Measurements from ENCODE around the gene FAM131B.

FAM131B gene

DNA sequence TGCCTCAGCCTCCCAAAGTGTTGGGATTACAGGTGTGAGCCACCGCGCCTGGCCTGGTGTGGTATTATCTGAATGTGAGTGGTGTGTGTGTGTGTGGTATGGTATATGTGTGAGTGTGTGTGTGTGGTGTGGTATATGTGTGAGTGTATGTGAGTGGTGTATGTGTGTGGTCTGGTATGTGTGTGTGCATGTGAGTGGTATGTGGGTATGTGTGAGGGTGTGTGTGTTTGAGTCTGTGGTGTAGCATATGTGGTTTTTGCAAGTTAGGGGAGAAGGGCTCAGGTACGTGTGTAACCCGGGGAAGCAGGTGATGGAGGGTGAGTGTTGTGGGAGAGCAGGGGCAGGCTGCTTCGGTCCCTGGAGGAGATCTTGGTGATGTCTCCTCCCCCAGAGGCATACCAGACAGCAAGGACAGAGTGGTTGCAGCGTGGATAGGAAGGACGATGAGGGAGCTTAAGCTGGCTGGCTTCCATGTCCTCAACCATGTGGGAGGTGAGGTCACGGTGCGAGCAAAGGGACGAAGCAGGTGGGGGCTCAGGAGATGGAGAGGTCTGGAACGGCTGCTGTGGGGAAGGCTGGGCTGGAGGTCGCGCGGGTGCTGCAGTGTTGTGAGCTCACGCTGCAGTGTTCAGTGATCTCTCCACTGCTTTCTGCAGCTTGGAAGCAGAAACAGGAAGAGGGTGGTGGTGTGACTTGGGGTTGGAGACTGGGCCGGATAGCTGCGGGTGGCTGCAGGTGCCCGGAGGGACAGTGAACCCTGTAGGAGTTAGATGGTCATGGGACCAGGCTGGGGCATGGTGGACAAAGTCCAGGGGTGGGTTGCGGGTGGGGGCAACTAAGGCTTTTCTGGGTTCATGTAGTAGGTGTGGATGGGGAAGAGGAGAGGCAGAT, 23.6 kb upstream of the FAM131B start:
- H3K4me1 ChIP-seq (ENCODE audit: insufficient read depth, low read length): peaks cover 87% of the 10 kb centered on the region

DNA sequence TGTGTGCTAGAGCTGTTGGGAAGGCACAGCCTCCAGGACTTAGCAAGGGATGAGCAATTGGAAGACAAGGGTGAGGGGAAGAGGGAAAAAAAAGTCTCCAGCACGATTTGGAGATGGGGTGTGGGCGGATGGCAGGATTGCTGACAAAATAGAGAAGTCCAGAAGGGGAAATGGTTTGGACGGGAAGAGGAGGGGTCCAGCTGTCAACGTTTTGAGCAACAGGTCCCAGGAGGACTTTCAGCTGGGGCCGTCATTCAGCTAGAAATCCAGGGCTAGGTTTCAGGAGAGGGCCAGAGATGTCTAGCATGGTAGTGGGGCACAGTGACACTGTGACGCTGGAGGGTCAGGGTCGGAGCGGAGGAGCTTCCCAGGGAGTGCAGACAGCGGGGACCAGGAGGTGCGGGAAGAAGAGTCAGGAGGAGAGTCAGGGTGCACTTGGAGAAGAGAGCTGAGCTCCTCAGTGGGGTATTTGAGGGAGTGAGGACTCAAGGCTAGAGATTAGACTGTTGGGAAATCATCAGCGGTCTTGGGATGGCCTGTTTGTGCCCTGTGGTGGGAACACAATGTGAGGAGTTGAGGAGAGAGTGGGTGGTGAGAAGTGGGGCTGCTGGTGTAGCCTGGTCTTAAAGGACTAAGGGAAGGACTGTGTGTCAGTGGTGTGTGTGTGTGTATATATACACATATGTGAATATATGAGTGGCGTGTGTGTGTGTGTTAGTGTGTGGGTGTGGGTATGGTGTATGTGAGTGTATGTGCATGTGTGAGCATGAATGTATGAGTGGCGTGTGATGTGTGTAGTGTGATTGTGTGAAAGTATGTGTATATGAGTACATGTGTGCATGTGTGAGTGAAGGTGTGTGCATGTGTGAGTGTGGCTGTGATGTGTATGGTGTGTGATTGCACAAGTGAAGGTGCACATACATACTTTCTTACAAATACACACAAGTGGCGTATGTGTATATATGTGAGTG, 22.4 kb upstream of the FAM131B start:
- peaks cover 77% of the 10 kb centered on the region for H3K4me1 ChIP-seq (ENCODE audit: insufficient read depth, low read length)
- H3K9me3 ChIP-seq (ENCODE audit: low read length): no peaks in the 10 kb centered on the region
- H3K36me3 ChIP-seq (ENCODE audit: insufficient read depth, low read length): peaks cover 47% of the 10 kb centered on the region
- peak overlapping the region; percentile 98 for H3K27ac ChIP-seq (ENCODE audit: low read depth, low read length)
- H3K9ac ChIP-seq (ENCODE audit: low read length): peak overlapping the region; percentile 94
- peak overlapping the region; percentile 41 to 91 for H3K4me3 ChIP-seq (ENCODE audit: low read depth in 1 of 2, low read length in 2 of 2)
- no peaks in the 10 kb centered on the region for H3K27me3 ChIP-seq (ENCODE audit: control insufficient read depth in 1 of 2, insufficient read depth in 2 of 2, low read length in 2 of 2)

More for the DNA sequence above, 23.6 kb upstream of the FAM131B start:
- Histone ChIP-seq H3K36me3 (ENCODE audit: insufficient read depth, low read length) (peaks cover 56% of the 10 kb centered on the region), H3K4me3 (ENCODE audit: low read depth in 1 of 2, low read length in 2 of 2) (peak overlapping the region in 1 of 2 donors; percentile 37), H3K9me3 (ENCODE audit: low read length) (no peaks in the 10 kb centered on the region), H3K9ac (ENCODE audit: low read length) (no peak overlapping the region), H3K27ac (ENCODE audit: low read depth, low read length) (peak overlapping the region; percentile 8), H3K27me3 (ENCODE audit: control insufficient read depth in 1 of 2, insufficient read depth in 2 of 2, low read length in 2 of 2) (no peaks in the 10 kb centered on the region)

DNA sequence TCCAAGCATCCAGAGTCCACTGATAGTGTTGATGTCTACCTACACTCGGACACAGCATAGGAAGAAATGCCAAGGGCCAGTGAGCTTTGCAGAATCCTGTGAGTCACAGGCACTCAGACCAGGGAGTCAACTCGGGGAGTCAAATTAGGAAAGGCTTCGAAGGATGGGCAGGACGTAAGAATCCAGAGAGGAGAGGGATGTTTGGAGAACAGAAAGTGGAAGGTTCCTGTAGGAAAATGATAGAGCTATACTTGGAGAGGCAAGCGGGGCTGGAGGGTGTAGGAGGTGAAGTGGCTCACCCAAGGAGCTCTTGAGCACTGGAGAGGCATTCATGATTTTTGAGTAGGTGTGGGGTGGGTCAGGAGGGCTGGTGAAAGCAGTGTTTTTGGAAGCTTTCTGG, 21.6 kb upstream of the FAM131B start:
- Histone ChIP-seq H3K9ac (ENCODE audit: low read length) (peak overlapping the region; percentile 94), H3K36me3 (ENCODE audit: insufficient read depth, low read length) (peaks cover 39% of the 10 kb centered on the region), H3K4me3 (ENCODE audit: low read depth in 1 of 2, low read length in 2 of 2) (peak overlapping the region; percentile 11 to 91), H3K27me3 (ENCODE audit: control insufficient read depth in 1 of 2, insufficient read depth in 2 of 2, low read length in 2 of 2) (no peaks in the 10 kb centered on the region), H3K4me1 (ENCODE audit: insufficient read depth, low read length) (peaks cover 77% of the 10 kb centered on the region), H3K27ac (ENCODE audit: low read depth, low read length) (peak overlapping the region; percentile 98), H3K9me3 (ENCODE audit: low read length) (no peaks in the 10 kb centered on the region)

DNA sequence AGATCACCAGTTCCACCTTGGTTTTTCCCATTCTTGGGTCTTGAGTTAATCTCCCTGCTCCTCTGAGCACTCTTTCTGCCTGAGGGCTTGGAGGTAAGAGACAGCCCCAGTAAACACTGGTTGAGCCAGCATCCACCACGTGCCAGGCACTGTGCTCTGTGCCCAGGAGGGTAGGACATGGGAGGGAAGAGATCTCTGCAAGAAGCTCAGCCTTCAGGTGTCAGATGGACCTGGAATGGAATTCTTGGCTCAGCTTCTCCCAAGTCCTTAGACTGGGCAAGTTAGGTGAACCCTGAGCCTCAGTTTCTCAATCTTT, 21.1 kb upstream of the FAM131B start:
- Histone ChIP-seq H3K36me3 (ENCODE audit: insufficient read depth, low read length) (peaks cover 33% of the 10 kb centered on the region), H3K4me3 (ENCODE audit: low read depth in 1 of 2, low read length in 2 of 2) (peak overlapping the region; percentile 11 to 91), H3K27me3 (ENCODE audit: control insufficient read depth in 1 of 2, insufficient read depth in 2 of 2, low read length in 2 of 2) (no peaks in the 10 kb centered on the region), H3K9me3 (ENCODE audit: low read length) (no peaks in the 10 kb centered on the region), H3K4me1 (ENCODE audit: insufficient read depth, low read length) (peaks cover 77% of the 10 kb centered on the region), H3K27ac (ENCODE audit: low read depth, low read length) (peak overlapping the region; percentile 98), H3K9ac (ENCODE audit: low read length) (peak overlapping the region; percentile 94)

DNA sequence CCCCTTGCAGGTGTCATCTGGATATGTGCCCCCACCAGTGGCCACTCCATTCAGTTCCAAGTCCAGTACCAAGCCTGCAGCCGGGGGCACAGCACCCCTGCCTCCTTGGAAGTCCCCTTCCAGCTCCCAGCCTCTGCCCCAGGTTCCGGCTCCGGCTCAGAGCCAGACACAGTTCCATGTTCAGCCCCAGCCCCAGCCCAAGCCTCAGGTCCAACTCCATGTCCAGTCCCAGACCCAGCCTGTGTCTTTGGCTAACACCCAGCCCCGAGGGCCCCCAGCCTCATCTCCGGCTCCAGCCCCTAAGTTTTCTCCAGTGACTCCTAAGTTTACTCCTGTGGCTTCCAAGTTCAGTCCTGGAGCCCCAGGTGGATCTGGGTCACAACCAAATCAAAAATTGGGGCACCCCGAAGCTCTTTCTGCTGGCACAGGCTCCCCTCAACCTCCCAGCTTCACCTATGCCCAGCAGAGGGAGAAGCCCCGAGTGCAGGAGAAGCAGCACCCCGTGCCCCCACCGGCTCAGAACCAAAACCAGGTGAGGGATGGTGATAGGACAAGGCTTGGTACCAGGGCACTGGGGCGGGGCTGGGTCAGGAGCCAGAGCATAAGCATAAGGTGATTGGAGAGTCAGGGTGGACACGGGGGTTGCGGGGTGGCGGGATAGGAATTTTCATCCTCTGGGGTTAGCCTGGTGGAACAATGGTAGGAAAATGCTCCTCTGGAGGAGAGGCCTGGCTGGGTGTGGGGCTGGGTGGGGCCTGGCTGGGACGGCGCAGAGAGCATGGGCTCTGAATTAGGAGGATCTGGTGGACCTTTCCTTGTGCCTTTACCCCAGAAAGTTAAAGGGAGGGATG, 20.5 kb upstream of the FAM131B start:
- peak overlapping the region; percentile 98 for H3K27ac ChIP-seq (ENCODE audit: low read depth, low read length)
- peaks cover 27% of the 10 kb centered on the region for H3K36me3 ChIP-seq (ENCODE audit: insufficient read depth, low read length)
- H3K9me3 ChIP-seq (ENCODE audit: low read length): no peaks in the 10 kb centered on the region
- no peaks in the 10 kb centered on the region for H3K27me3 ChIP-seq (ENCODE audit: control insufficient read depth in 1 of 2, insufficient read depth in 2 of 2, low read length in 2 of 2)
- peak overlapping the region; percentile 91 to 94 for H3K4me3 ChIP-seq (ENCODE audit: low read depth in 1 of 2, low read length in 2 of 2)
- peak overlapping the region; percentile 94 for H3K9ac ChIP-seq (ENCODE audit: low read length)
- H3K4me1 ChIP-seq (ENCODE audit: insufficient read depth, low read length): peaks cover 78% of the 10 kb centered on the region

DNA sequence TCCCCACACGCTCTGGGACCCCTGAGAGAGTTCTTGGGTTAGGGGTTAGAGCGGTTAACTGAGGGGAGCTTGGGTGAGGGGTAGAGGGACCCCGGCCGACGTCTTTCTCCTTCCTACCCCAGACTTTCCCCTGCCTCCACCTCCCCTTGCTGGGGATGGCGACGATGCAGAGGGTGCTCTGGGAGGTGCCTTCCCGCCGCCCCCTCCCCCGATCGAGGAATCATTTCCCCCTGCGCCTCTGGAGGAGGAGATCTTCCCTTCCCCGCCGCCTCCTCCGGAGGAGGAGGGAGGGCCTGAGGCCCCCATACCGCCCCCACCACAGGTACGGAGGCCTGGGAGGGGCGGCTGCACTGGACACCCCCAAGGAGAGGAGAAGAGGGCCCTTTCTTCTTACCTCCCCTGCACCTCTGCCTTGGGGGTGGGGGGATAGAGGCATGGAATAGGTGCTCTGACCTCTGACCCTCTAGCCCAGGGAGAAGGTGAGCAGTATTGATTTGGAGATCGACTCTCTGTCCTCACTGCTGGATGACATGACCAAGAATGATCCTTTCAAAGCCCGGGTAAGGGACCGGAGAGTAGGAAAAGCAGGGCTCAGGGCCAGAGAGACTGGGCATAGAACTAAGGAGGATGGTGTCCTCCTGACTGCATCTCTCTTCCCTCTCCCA, 19.7 kb upstream of the FAM131B start:
- Histone ChIP-seq H3K27me3 (ENCODE audit: control insufficient read depth in 1 of 2, insufficient read depth in 2 of 2, low read length in 2 of 2) (no peaks in the 10 kb centered on the region), H3K4me1 (ENCODE audit: insufficient read depth, low read length) (peaks cover 76% of the 10 kb centered on the region), H3K4me3 (ENCODE audit: low read depth in 1 of 2, low read length in 2 of 2) (peak overlapping the region; percentile 91 to 94), H3K9ac (ENCODE audit: low read length) (peak overlapping the region; percentile 94), H3K27ac (ENCODE audit: low read depth, low read length) (peak overlapping the region; percentile 98), H3K36me3 (ENCODE audit: insufficient read depth, low read length) (peaks cover 20% of the 10 kb centered on the region), H3K9me3 (ENCODE audit: low read length) (no peaks in the 10 kb centered on the region)

DNA sequence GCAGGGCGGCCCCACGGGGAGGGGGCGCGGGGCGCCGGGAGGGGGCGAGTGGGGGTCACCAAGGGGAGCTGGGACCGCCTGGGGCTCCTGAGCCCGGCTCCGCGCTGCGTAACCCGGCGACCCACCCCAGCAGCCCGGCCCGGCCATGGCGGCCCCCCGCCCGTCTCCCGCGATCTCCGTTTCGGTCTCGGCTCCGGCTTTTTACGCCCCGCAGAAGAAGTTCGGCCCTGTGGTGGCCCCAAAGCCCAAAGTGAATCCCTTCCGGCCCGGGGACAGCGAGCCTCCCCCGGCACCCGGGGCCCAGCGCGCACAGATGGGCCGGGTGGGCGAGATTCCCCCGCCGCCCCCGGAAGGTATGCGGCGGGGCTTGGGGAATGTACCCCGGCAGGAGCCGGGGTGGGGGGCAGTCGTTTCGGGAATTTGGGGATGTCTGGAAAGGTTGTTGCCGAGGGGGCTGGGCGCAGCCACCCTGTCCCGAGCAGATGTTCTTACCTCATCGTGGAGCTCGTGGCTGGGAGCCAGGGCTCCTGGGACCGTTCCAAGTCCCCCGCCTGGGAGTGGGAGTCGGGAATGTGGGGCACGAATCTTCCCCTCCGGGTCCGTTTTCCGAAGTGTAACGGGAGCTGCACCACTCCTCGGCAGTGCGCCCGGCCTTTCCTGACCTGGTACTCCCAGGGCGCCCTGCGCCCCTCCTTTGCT, 19.1 kb upstream of the FAM131B start:
- peak overlapping the region; percentile 94 for H3K9ac ChIP-seq (ENCODE audit: low read length)
- no peaks in the 10 kb centered on the region for H3K27me3 ChIP-seq (ENCODE audit: control insufficient read depth in 1 of 2, insufficient read depth in 2 of 2, low read length in 2 of 2)
- peaks cover 74% of the 10 kb centered on the region for H3K4me1 ChIP-seq (ENCODE audit: insufficient read depth, low read length)
- peak overlapping the region; percentile 98 for H3K27ac ChIP-seq (ENCODE audit: low read depth, low read length)
- H3K9me3 ChIP-seq (ENCODE audit: low read length): no peaks in the 10 kb centered on the region
- H3K36me3 ChIP-seq (ENCODE audit: insufficient read depth, low read length): peaks cover 15% of the 10 kb centered on the region
- H3K4me3 ChIP-seq (ENCODE audit: low read depth in 1 of 2, low read length in 2 of 2): peak overlapping the region; percentile 91 to 94

DNA sequence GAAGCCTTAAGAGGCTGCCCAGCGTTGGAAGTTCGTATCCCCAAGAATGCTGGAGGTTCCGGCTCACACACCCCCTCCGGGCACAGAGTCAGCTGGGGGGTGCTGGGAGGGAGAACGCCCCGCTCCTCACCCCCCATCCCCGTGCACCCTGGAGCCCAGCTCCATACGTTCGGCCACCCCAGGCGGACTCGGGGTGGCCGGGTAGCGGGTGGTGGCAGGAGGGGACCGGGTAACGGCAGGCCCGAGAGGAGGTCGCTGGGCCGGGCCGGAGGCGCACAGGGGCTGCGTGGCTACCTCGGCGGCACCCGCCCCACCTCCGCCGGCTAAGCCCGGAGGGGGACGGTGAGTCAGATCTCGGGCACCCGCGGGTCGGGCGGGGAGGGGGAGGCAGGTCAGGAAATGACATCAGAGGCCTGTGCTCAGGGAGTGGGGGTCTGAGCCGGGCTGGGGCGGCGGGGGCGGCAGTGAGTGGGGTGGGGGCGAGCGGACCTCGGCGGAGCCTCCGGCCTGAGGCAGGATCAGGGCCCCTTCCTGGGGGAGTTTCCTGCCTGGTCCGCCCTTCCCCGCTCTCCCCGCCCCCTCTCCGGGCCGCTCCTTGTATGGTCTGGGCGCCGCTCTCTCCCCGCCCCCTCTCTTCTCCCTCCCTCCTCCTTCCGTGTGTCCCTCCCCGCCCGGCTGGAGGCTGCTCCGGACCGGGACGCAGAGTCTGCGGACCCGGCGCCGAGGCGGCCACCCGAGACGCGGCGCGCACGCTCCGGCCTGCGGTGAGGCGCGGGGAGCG, 18.3 kb upstream of the FAM131B start, which contains the start of gene ZYX:
TSS of gene ZYX (plus strand) at position 700 of the 781 bp plus-strand sequence. CDS start 227 bp downstream, outside the sequence.
- Histone ChIP-seq H3K4me3 (ENCODE audit: low read depth in 1 of 2, low read length in 2 of 2) (peak within 1 kb of the TSS; percentile 91 to 94), H3K27ac (ENCODE audit: low read depth, low read length) (peak within 1 kb of the TSS; percentile 98), H3K9ac (ENCODE audit: low read length) (peak within 1 kb of the TSS; percentile 94), H3K4me1 (ENCODE audit: insufficient read depth, low read length) (peaks cover 71% of the 10 kb centered on the region), H3K9me3 (ENCODE audit: low read length) (no peaks in the 10 kb centered on the region), H3K27me3 (ENCODE audit: control insufficient read depth in 1 of 2, insufficient read depth in 2 of 2, low read length in 2 of 2) (no peaks in the 10 kb centered on the region), H3K36me3 (ENCODE audit: insufficient read depth, low read length) (peaks cover 15% of the 10 kb centered on the region)

DNA sequence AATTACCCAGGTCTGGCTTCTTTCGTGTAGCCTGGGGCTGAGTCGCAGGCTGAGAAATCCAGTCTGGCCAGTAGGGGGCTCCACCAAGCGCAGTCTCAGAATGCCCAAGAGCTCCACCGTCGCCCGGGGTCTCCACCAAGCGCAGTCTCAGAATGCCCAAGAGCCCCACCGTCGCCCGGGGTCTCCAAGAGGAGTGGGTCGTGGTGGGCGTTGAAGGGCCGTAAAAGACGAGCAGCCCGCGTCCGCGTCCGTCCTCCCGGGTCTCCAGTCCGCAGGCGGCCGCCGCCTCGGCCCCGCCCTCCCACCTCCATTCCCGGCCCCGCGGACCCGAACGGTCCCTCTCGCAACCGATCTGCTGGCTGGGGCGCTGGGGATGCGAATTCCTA, 17.7 kb upstream of the FAM131B start:
- no peaks in the 10 kb centered on the region for H3K9me3 ChIP-seq (ENCODE audit: low read length)
- peaks cover 66% of the 10 kb centered on the region for H3K4me1 ChIP-seq (ENCODE audit: insufficient read depth, low read length)
- peak overlapping the region; percentile 98 for H3K27ac ChIP-seq (ENCODE audit: low read depth, low read length)
- peak overlapping the region; percentile 69 to 81 for H3K4me3 ChIP-seq (ENCODE audit: low read depth in 1 of 2, low read length in 2 of 2)
- peaks cover 15% of the 10 kb centered on the region for H3K36me3 ChIP-seq (ENCODE audit: insufficient read depth, low read length)
- no peaks in the 10 kb centered on the region for H3K27me3 ChIP-seq (ENCODE audit: control insufficient read depth in 1 of 2, insufficient read depth in 2 of 2, low read length in 2 of 2)
- peak overlapping the region; percentile 80 for H3K9ac ChIP-seq (ENCODE audit: low read length)
